HG02571 (cell line): ENCODE data around the gene SUPT20HL1.
"Not testable (repeated sequence)": the region's sequence is repeated elsewhere in the genome, so short reads cannot be mapped to it uniquely, and the experiment has no call there.

Experiments
- ATAC-seq: cut with Tn5 transposase; IDR thresholded peaks from one replicate; pipeline ENCODE4 v1.9.1; 2021; ENCODE audit warnings: mild to moderate bottlenecking, moderate library complexity; ENCODE audit not compliant: unreplicated experiment

Gene SUPT20HL1

DNA sequence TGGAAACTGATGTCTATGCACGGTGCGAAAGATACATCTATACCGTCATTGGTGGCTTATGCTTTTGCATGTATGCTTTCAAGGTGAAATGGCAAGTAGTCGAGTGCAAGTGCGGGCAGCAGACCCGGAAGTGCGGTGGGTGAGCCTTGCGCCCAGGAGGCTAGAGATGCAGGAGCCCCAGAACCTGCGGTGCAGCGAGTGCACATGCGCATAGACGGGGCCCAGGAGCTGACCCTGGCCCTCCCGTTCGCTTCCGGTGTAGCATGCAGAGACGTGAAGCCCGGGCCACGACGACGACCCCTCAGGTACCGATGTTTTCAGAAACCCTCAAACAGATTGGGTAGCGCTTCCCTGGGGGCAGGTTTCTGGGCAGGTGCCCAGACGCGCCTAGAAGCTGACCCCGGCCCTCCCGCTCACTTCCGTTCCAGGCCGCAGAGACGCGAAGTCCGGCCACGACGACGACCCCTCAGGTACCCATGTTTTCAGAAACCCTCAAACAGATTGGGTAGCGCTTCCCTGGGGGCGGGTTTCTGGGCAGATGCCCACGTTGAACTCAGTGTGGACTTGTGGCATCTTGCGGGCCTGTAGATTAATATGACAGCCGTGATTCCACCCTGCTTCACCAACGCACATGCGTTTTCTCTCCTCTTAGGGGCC, 1.8 kb downstream of the SUPT20HL1 start:
- not testable (repeated sequence) for ATAC-seq

DNA sequence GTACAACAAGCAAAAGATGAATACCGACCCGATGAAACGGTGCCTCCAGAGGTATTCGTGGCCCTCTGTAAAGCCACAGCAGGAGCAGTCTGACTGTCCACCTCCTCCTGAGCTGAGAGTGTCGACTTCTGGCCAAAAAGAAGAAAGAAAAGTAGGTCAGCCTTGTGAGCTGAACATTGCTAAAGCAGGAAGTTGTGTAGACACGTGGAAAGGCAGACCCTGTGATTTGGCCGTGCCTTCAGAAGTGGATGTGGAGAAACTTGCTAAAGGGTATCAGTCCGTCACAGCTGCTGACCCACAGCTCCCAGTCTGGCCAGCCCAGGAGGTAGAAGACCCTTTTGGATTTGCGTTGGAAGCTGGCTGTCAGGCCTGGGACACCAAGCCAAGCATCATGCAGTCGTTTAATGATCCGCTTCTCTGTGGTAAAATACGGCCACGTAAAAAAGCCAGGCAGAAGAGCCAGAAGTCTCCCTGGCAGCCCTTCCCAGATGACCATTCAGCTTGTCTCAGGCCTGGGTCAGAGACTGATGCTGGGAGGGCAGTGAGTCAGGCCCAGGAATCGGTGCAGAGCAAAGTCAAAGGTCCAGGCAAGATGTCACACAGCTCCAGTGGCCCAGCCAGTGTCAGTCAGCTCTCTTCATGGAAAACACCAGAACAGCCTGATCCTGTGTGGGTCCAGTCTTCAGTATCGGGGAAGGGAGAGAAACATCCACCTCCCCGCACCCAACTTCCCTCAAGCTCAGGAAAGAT, 3.2 kb downstream of the SUPT20HL1 start:
- not testable (repeated sequence) for ATAC-seq

DNA sequence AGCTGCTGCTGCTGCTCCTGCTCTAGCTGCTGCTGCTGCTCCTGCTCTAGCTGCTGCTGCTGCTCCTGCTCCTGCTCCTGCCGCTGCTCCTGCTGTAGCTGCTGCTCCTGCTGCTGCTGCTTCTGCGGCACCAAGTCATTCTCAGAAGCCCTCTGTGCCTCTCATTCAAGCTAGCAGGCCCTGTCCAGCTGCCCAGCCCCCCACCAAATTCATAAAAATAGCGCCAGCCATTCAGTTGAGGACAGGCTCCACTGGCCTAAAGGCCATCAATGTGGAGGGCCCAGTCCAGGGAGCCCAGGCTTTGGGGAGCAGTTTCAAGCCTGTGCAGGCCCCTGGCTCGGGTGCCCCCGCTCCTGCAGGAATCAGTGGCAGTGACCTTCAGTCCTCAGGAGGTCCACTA, 3.9 kb downstream of the SUPT20HL1 start:
- ATAC-seq, result no peak

DNA sequence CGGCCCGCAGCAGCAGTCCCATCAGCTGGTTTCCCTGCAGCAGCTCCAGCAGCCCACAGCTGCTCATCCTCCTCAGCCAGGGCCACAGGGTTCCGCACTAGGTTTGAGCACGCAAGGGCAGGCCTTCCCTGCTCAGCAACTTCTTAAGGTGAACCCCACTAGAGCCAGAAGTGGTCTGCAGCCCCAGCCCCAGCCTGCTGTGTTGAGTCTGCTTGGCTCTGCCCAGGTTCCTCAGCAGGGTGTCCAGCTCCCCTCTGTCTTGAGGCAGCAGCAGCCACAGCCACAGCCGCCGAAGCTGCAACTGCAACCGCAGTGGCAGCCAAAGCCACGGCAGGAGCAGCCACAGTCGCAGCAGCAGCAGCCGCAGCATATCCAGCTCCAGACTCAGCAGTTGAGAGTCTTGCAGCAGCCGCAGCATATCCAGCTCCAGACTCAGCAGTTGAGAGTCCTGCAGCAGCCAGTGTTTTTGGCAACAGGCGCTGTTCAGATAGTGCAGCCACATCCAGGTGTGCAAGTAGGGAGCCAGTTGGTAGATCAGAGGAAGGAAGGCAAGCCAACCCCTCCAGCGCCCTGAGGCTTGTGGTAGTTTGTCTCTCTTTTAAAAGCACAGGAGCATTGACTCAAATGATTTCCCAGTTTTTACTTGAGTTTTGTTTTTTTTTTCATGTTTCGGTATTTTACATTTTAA, 4.6 kb downstream of the SUPT20HL1 start:
- ATAC-seq, result no peak

DNA sequence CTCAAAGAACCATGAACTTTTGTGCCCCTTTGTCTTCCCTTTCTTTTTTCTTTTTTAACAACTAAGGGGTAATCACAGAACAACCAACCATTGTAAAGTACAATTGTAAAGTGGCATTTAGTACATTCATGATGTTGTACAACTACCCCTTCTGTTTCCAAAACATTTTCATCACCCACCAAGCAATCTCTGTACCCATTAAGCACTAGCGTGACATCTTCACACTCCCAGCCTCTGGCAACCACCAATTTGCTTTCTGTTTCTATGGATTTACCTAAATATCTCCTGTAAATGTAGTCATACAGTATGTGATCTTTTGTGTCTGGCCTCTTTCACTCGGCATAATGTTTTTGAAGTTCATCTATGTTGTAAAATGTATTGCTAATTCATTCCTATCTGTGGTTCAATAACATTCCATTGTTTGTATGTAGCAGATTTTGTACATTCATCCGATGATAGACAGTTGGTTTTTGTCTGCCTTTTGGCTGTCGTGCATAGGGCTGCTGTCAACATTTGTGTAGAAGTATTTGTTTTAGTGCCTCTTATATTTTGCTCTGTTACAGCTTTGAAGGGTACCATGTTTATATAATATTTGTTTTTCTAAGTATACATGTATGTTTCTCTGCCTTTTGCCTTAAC, 6.4 kb downstream of the SUPT20HL1 start:
- not testable (repeated sequence) for ATAC-seq

DNA sequence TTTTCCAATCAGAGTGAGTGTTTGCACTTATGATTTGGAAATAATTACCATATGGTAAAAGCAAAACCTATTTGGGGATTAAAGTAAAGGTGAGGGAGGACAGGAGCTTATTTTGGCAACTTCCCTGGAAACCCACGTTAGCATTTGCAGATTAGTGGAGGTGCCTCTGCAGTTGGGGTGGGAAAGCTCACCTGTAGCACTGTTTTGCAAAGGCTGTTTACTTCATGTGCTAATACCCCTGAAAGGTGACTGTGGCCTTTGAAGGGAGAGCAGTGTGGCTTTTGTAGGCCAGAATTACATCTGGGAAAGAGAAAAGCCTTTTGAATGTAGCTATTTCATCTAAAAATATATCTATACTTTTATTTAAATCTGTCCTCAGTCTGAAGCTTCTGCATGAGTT, 9.4 kb downstream of the SUPT20HL1 start:
- ATAC-seq, result no peak

DNA sequence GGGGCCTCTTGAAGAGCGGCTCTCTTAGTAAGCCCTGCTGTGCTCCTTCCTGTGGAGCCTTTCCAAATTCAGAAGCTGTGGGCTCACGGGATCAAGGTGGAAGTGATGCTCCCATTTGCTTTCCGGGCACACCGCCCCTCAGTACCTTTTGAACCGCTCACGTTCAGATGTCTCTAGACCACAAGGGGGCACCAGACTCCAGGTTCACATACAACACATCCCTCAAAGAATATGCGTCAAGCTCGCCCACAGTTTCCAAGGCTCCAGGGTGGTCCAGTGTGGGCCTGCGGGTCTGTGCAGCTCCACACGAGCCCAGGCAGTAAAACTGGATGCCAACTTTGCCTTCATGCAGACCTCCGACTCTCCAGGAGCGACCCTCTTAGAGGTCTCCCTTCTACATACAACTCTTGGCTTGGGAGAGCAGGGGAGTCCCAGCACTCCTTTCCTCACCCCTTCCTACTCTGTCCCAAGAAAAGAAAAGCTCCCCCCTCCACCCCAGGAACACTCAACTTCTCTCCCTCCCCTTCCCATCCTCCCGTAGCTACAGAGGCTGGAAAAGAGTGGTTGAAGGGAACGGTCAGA, 11.0 kb downstream of the SUPT20HL1 start:
- ATAC-seq, result no peak

DNA sequence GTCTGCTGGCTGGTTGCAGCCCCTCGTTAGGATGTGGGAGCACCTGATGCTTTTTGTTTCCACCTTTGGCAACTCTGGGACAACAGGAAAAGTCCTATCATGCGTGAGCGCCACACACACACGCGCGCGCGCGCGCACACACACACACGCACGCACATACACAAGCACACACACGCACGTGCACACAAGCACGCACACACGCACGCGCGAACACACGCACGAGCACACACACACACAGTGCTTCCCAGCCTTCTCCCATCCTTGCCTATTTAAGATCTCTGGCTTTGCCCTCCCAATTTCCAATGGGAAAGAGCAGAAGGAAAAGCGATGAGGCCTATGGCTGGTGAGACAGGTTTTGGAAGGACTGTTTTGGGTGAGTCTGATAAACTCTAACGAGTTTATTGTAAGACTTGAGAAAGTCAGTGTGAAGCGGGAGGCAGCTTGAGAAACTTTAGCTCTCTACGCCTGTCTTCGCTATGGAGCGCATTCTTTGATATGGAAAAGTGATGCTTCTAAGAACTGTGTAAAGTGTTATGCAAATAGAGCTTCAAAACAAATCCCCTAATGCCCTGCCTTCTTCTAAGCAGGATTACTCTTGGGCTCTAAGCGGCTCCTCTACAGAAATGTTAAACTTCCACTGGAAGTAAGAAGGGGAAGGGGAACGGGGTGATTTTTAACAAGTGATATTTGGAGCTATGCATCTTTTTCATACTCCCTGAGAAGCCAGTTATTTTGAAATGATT, 11.8 kb downstream of the SUPT20HL1 start:
- ATAC-seq, result no peak

DNA sequence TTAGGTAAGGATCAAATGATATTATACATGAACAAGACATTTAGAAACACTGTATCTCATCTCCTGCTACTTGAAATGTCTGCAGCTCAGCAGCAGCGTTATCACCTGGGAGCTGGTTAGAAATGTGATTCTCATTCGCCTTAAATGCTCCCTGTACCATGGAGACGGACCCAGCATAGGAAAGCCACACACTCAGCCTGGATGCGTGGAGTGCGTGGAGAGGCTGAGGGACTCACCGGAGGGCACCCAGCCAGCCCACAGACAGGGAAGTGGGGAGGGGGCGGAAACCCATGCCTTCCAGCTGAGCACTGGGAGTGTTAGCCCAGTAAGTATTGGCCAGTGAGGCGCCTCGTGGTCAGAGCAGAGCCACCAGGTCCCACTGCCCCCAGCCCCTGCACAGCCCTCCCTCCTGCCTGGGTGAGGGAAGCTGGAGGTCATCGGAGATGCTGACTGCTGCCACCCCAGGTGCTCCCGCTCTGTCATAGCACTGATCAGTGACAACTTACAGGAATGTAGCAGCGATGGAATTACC, 15.2 kb downstream of the SUPT20HL1 start:
- no peak for ATAC-seq

DNA sequence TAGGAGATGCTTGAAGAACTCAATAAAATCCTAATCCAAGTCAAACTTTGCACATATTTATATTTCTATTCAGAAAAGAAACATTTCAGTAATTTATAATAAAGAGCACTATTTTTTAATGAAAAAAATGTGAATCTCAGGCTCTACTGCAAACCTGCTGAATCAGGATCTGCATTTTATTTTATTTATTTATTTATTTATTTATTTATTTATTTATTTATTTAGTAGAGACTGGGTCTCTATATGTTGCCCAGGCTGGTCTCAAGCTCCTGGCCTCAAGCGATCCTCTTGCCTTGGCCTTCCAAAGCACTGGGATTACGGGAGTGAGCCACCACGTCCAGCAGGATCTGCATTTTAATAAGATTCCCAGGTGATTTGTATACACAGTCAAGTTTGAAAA, 16.0 kb downstream of the SUPT20HL1 start:
- ATAC-seq, result no peak

DNA sequence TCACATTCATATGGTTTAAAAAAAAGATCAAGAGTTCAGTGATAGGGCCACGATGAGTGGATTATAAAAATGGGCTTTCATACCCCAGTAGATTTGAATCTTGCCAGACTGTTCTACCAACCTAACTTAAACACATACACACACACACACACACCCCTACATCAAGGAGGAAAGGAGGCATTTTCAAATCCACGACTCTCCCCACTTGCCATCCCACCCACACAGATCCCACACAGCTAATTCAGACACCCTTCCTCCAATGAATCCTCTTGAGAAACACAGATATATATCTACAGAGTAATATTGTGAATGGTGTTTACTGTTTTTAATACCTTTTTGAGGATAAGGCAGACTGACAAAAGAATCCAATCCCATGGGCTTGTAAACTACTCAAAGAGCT, 16.8 kb downstream of the SUPT20HL1 start:
- ATAC-seq, result no peak

DNA sequence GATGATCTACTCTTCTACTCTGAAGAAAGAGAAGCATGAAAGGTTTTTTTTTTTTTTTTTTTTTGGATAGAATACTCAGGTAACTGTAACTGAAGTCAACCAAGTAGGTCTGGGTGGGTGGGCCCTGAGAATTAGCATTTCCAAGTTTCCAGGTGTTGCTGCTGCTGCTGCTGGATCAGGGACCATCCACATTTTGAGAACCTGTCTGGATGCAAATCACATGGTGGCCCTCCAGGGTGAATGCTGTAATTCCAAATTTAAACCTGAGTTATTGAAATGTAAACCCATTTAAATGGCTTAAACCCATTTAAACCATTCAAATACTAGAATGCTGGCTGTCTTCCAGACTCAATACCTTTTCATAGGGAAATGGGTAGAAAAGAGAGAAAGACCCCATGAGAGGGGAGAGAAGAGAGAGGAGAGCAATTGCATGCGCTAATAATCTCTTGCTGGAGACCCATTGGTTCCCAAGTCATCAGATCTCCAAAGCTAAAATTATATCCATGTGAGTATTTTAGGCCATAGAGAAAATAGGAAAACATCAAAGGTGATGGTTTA, 17.6 kb downstream of the SUPT20HL1 start:
- no peak for ATAC-seq

DNA sequence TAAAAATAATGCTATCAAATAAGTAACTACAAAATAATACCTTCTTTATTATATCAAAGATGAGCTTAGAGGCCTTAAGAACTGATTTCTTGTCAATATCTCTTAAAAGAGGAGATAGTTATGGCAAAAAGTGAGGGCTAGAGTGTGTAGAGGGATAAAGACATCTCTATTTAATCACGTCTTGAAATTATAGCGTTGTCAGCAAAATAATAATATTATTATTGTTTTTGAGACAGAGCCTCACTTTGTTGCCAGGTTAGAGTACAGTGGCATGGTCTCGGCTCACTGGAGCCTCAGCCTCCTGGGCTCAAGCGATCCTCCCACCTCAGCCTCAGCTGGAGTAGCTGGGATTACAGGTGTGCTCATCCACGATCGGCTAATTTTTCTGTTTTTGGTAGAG, 18.3 kb downstream of the SUPT20HL1 start:
- no peak for ATAC-seq

DNA sequence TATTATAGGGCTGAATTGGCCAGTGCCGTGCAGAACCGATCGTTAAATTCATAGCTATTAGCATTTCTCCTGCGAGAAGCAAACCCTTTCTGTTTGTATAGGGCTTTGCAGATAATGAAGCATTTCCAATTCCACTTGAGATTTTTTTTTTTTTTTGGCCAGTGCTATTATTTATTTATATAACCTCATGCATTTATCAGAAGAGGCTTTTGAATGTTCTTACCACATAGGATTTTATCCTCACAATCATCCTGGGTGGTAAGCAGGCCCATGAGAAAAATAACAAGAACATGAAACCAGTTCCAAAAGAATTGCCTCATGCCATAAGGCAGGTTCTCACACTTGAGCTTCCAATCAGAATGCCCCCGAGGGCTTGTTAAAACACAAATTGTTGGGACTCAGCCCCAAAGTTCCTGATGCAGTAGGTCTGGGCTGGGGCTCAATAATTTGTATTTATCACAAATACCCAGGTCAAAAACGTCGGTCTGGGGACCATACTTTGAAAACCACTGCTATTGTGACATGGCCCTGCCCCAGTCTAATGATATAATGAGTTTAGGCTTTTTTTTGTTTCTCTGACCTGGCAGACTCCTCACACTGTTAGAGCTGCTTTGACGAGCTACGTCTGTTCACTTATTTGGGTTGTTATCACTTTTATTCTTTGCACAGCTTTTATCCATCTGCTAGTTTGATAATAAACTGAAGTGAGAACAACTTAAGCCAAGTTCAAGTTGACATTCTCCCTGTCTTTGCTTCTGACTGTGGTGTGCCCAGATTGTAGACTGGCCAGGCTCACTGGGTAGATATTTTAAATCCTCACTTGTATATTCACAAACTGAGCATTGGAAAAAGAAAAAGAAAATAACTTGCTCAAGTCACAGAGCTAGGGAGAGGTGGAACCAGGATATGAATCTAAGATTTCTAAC, 20.1 kb downstream of the SUPT20HL1 start:
- ATAC-seq, result no peak

DNA sequence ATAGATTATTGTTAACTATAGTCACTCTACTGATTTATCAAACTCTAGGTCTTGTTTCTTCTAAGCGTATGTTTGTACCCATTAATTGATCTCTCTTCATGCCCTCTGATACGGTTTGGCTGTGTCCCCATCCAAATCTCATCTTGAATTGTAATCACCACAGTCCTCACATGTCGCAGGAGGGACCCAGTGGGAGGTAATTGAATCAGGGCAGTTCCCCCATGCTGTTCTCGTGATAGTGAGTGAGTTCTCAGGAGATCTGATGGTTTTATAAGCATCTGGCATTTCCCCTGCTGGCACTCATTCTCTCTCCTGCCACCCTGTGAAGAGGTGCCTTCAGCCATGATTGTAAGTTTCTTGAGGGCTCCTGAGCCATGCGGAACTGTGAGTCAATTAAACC, 21.9 kb downstream of the SUPT20HL1 start:
- not testable (repeated sequence) for ATAC-seq

DNA sequence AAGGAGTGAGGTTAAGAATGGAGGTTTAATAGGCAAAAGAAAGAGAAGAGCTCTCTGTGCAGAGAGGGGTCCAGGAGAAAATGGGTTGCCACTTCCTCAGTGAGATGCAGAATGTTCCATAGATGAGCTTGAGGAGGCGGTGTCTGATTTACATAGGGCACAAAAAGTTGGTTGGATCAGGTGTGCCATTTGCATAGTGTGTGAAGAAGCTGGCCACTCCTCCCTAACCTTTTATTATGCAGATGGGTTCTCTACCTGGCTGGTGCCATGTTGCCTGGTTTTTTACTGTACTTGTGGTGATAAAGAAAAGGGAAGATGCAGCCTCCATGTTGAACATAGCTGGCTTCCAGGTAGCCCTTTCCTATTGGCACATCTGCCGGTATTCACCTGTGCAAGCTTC, 27.3 kb downstream of the SUPT20HL1 start:
- ATAC-seq, result no peak

DNA sequence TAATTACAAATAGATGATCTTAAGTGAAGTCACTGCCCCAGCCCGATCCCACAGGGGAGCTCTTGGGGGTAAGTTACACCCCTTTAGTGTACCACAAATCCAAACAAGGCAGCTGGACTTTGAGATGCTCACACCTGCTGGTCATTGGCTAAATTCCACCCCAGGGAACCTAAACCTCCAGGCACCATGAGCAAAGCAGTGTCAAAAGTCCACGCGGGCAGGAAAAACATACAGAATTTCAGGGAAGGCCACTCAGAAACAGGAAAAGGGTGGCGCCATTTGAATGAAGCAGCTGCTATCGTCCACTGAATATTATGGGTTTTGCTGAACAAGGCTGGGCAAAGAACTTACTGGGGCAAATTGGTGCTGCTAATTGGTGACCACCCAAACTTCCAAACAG, 30.9 kb downstream of the SUPT20HL1 start:
- ATAC-seq, result no peak

DNA sequence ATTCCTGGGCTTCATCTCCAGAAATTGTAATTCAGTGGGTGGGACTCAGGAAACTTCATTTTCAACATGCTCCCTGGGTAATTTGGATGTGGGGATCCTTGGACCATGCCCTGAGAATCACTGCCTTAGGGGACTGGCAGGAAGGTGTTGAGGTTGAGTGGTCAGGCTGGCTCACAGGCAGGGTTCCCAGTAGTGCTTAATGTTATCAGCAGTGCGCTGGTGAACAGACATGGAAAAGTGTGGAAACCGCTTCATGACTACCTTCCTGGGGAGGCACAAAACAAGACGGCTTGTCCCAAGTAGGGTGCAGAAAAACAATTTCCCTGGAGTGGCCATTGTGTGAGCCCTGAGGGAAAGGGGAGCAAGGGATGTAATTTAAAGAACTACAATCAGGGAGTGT, 31.4 kb downstream of the SUPT20HL1 start:
- ATAC-seq, result no peak

DNA sequence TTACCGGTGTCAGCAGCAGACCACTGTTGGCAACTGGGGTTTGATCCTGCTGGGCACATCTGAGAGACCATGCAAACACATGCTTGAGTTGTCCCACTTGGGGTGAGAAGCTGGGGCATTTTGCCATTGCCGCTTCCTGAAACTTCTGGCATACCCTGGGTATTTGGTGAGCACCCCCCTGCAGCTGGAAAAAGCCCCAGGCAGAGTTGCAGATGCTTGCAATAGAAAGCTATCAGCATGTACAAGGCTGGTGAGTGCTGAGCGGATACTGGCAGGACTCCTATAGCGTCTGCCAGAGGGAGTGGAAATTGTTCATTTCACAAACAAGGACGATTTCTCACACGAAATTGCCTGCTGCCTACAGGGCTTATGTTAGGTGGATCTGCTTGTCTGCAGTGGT, 32.3 kb downstream of the SUPT20HL1 start:
- no peak for ATAC-seq
